Measurements from ENCODE around the gene RRP1.
"Not testable (repeated sequence)": the region's sequence is repeated elsewhere in the genome, so short reads cannot be mapped to it uniquely, and the experiment has no call there.

RRP1 gene

GRCh38 chr21:43819511-43820405 is 30.4 kb downstream of the RRP1 start:
- no peak for DNase-seq

GRCh38 chr21:43820466-43820865 is 31.1 kb downstream of the RRP1 start:
- no peak for DNase-seq

GRCh38 chr21:43822166-43822565 is 32.8 kb downstream of the RRP1 start:
- not testable (repeated sequence) for DNase-seq

- not testable (repeated sequence) for DNase-seq
These were observed 33.4 kb downstream of the RRP1 start for GRCh38 chr21:43822741-43823140.

GRCh38 chr21:43824333-43825241 is 35.2 kb downstream of the RRP1 start:
- no peak for DNase-seq

GRCh38 chr21:43825242-43825935 is 36.0 kb downstream of the RRP1 start:
- no peak for DNase-seq

- DNase-seq = no peak
These were observed 36.7 kb downstream of the RRP1 start for GRCh38 chr21:43825936-43826622.

- no peak for DNase-seq
These were observed 37.2 kb downstream of the RRP1 start for GRCh38 chr21:43826623-43826974.

- no peak for DNase-seq
These were observed 37.7 kb downstream of the RRP1 start for GRCh38 chr21:43827015-43827611.

GRCh38 chr21:43829161-43829560 is 39.8 kb downstream of the RRP1 start:
- DNase-seq = no peak

- no peak for DNase-seq
These were observed 40.3 kb downstream of the RRP1 start for GRCh38 chr21:43829575-43830119.

GRCh38 chr21:43832158-43832550 is 42.8 kb downstream of the RRP1 start:
- DNase-seq = no peak

- DNase-seq = no peak
These were observed 43.3 kb downstream of the RRP1 start for GRCh38 chr21:43832648-43833047.

GRCh38 chr21:43834146-43834905 is 44.9 kb downstream of the RRP1 start:
- no peak for DNase-seq

GRCh38 chr21:43835050-43835449 is 45.7 kb downstream of the RRP1 start:
- no peak for DNase-seq

GRCh38 chr21:43835861-43836260 is 46.5 kb downstream of the RRP1 start:
- DNase-seq = no peak

- no peak for DNase-seq
These were observed 47.2 kb downstream of the RRP1 start for GRCh38 chr21:43836616-43837015.

GRCh38 chr21:43840259-43840658 is 50.9 kb downstream of the RRP1 start:
- DNase-seq = no peak

- DNase-seq = no peak
These were observed 53.4 kb downstream of the RRP1 start for GRCh38 chr21:43842742-43843141.

GRCh38 chr21:43844906-43845305 is 55.5 kb downstream of the RRP1 start:
- not testable (repeated sequence) for DNase-seq

GRCh38 chr21:43845386-43845785 is 56.0 kb downstream of the RRP1 start:
- DNase-seq = no peak

Measured in activated naive CD4-positive, alpha-beta T cell (primary cell).